NCI-H82 (cell line): ENCODE data around the gene APOL5.
A peak's percentile ranks its signal among the peaks of the same experiment; 100 is the strongest.
"Not testable (repeated sequence)": the region's sequence is repeated elsewhere in the genome, so short reads cannot be mapped to it uniquely, and the experiment has no call there.

Experiments used
- DNase-seq: peaks from one replicate; lab custom pipeline; 2025; lab: John Stamatoyannopoulos, UW

APOL5 gene, protein sequence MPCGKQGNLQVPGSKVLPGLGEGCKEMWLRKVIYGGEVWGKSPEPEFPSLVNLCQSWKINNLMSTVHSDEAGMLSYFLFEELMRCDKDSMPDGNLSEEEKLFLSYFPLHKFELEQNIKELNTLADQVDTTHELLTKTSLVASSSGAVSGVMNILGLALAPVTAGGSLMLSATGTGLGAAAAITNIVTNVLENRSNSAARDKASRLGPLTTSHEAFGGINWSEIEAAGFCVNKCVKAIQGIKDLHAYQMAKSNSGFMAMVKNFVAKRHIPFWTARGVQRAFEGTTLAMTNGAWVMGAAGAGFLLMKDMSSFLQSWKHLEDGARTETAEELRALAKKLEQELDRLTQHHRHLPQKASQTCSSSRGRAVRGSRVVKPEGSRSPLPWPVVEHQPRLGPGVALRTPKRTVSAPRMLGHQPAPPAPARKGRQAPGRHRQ

DNA sequence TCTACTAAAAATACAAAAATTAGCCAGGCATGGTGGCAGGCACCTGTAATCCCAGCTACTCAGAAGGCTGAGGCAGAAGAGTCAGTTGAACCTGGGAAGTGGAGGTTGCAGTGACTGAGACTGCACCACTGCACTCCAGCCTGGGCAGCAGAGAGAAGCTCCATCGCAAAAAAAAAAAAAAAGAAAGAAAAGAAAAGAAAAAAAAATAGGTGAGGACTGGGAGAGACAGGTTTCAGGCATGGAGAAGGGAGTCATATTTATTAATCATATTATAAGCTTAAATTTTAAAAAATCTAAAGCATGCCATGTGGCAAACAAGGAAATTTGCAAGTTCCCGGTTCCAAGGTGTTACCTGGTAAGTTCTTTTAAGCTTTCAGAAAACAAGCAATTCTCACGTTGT is at the start of gene APOL5:
APOL5 (plus strand) TSS at position 301 of the 400 bp plus-strand sequence; CDS start at position 301, 0 bp downstream.
- no peak for DNase-seq

DNA sequence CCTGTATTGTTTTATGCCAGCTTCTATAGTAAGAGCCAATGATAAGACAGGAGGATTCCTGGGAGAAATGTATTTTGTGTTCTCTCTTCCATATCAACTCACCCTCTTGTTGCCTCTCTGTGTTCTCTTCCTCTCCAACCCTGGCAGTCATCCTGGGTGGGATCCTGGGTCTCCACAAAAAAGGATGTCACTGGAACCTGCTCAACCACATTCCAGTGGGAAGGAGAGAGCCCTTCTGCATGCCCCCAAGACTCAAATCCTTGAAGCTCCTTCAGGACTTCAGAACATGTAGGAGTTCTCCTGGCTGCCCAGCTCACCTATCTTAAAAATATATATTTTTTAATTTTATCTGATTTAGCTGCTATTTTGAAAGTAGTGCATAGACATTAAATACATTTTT is 43.3 kb upstream of the APOL5 start:
- DNase-seq: no peak

DNA sequence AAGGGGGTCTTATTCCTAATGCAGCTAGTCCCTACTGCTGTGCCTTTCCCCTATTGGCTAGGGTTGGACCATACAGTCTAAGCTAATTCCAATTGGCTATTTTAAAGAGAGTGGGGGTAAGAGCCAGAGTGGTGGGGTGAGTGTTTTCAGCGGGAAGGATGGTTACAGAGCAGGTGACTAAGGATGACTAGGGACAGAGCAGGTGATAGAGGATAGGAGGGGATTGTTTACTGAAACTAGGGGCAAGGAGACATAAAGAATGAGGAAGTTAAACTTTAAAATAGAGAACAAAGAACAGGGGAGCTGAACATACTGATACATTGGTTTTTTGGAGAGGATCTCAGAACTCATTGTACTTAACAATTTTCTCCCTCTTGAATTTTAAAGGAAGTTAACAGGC is 41.6 kb upstream of the APOL5 start:
- not testable (repeated sequence) for DNase-seq

DNA sequence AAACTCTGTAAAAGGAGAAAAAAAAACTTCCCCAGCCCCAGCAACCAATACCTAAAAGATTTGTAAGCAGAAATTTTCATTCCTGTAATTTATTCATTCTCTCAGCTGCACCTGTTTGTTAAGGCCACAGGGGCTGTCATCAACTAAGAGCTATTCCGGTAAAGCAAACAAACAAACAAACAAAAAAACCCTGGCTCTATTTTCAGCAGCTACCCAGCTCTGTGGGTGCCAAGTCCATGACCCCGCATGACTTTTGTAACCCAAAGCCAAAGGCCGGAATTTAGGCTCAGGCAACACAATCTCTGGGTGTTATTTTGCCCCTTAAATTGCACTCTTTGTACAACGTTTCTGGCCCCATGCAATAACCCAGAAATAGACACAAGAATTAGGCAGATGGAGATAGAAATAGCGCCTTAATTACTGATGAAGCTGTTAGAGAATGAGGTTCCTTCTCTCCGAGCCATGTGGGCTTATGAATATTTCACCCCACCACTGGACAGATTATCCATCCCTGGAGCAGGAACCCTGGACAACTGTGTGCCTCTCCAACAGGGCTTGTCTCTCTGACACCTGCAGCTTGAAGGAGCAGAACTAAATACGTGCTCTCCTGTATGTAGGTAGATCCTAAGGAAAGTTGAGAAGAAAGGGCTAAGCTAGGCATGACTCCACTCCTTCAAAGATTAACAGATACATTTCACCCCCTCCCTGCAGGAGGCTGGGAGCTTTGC is 40.0 kb upstream of the APOL5 start:
- DNase-seq: no peak

DNA sequence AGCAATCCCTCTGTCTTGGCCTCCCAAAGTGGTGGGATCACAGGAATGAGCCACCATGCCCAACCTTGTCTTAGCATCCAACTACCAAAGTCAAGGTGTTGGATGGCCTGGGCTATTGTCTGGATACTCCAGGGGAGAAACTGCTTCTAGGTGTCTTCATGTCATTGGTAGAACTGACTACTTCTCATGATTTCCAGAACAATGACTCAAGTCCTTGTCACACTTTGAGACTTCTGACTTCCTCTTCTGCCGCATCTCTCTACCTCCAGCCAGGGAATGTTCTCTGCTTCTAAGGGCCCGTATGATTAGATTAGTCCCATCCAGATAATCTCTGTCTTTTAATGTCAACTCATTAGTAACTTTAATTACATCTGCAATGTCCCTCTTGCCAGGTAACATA is 38.8 kb upstream of the APOL5 start:
- no peak for DNase-seq

DNA sequence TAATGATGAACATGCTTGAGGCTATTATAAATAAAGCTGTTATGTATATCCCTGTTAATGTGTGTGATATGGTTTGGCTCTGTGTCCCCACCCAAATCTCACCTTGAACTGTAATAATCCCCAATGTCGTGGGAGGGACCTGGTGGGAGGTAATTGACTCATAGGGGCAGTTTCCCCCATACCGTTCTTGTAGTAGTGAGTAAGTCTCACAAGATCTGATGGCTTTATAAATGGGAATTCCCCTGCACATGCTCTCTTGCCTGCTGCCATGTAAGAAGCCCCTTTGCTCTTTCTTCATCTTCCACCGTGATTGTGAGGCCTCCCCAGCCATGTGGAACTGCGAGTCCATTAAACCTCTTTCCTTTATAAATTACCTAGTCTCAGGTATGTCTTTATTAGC is 38.2 kb upstream of the APOL5 start:
- not testable (repeated sequence) for DNase-seq

DNA sequence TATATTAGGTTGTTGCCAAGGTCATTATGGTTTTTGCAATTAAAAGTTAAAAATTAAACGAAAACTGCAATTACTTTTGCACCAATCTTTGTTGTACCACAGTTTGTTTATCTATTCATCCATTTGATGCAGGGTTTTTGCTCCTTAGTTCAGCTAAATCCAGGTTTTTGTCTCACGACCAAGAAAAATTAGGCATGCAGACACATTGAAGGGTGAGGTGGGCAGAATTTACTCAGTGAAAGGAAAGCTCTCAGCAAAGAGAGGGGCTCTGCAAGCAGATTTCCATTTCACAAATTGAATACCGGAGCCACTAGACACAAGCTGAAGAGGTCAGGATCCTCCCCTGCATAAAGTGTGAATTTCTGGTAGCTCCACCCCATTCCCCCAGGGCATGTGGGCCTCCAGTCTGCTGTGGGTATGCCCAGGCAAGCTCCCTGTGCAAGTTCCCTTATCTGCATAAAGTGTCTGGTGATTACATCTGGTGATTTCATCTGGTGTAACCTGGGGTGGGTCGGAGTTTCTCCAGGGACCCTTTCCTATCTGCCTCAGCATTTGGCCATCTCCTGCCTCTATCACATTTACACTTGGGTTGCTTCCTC is 36.1 kb upstream of the APOL5 start:
- DNase-seq: no peak

DNA sequence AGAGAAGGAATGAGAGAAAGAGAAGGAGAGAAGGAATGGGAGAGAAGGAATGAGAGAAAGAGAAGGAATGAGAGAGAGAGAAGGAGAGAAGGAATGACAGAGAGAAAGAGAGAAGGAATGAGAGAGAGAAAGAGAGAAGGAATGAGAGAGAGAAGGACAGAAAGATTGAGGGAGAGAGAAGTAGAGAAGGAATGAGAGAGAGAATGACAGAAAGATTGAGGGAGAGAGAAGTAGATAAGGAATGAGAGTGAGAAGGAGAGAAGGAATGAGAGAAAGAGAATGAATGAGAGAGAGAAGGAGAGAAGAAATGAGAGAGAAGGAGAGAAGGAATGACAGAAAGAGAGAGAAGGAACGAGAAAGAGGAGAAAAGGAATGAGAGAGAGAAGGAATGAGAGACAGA is 34.1 kb upstream of the APOL5 start:
- DNase-seq: no peak

DNA sequence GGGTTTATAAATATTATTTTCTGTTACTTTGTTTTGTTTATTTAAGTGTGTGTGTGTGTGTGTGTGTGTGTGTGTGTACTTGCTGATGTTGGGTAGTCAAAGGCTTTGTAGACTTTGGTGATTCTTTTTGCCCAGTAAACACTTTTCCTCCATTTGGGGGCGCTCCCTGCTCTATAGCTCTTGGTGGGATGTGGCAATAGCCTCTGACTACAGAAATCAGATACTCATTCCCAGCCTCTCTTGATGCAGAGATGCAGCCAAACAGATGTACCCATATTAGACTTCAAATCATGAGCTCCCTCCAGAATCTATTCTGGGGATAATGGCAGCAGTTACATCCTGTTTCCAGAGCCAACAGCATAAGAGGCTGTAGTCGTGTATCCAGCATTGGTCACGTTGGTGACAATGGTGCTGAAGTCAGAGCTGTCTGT is 33.4 kb upstream of the APOL5 start:
- peak; percentile 6 for DNase-seq

DNA sequence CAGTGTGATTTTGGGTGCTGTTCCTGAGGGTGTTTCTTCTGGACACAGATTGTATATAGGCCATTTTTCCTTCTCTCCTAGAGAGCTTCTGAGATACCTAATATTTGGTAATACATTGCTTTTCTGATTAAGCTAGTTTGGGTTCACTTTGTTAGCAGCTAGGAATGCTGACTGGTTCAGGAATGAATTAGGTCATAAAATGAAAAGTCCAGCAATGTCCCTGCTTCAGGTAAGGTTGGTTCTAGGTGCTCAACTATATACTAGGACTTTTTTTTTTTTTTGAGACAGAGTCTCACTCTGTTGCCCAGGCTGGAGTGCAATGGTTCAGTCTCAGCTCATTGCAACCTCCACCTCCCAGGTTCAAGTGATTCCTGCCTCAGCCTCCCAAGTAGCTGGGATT is 32.9 kb upstream of the APOL5 start:
- no peak for DNase-seq

DNA sequence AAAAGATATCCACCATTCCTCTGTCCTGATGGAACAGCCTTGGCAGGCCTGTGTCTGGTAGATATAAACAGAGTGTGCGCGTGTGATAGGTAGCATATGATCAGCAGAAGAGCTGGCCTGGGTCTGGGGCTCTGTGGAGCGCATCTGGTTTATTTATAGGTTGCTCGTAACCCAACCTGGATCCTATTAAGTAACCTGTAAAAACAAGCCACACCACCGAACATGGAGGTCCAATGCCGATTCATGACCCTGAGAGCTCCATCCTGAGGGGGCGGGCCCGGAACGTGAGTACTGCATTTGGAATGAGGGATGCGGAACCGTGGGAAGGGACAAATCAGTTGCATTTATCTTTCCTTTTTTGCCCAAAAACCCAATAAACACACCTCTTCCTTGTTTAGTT is 31.9 kb upstream of the APOL5 start:
- no peak for DNase-seq

DNA sequence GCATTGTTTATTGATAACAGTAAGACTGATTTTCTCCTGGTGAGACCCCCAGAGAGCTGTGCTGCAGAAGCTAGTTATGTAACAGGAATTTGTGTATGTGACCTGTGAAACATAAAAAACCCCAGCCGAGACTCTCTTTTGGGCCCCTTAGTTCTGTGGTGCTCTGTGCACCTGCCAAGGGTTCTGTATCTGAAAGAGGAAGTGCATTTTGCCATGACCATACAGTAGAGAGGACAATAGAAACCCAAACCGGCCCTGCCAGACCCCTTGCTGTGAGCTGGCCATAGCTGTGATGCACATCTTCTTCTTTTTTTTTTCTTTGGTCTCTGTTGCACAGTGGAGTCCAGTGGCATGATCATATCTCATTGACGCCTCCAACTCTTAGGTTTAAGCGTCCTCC is 31.4 kb upstream of the APOL5 start:
- DNase-seq: no peak

DNA sequence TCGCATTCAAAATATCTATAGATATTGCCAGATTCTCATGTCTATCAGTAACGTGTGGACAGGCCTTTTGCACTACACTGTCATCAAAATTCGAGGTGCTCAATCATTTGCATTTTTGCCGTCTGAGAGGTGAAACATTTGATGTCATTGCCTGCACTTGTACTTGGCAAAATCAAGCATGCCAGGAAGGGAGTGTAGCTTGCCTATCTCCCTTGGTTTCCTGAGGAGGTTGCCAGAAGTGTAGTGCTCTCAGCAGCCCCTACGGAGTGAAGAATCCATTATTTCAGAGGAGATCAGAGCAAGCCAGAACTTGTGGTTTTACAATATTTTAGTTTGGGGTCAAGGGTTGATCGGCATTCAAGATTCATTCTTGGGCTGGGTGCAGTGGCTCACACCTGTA is 30.2 kb upstream of the APOL5 start:
- no peak for DNase-seq

DNA sequence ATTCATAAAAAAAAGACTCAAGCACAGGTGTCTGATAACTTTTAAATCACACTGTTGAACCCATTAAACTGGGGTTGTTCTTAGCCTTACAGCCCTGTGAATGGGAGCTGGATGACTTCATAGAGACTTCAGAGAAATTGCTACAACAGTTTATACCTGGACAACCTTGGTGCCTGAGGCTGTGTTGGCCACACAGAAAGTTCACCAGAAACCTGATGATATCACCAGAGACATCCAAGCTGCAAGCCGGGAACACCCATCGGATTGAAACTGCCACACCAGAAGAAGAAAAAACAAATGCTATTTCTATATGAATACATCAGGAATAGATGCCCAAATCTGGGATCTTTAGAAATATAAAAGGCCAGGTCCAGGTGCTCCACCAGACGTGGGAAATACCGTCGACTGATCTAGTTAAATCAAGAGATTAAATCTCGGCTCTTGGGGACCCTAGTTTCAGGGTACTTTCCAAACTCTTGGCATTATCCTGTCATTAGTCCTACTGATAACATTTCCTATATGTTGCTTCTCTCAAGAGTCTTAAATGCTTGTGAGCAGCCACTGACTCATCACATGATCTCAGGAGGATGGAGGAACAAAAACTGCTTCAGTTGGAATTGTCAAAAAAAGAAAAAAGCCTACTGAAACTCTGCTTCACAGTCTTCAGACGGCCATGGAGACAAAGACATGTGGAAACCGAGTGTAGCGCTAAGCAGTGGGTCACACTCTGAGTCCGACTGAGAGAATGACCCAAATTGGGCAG is 28.6 kb upstream of the APOL5 start:
- no peak for DNase-seq

DNA sequence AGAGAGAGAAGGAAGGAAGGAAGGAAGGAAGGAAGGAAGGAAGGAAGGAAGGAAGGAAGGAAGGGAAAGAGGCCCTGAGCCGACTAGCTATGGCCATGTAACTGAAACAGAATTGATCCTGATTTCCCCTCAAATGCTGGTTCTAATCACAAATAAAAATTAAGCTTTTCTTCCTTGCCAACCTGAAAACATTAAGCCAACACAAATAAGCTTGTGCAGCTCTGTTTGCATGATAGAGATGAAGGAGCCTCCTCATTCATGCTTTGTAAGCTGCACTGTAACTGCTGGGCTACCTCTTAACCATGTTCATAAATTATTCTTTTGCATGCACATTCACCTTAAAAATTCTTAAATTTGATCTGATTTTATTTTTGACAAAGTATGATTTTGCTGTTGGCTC is 27.7 kb upstream of the APOL5 start:
- DNase-seq: no peak

DNA sequence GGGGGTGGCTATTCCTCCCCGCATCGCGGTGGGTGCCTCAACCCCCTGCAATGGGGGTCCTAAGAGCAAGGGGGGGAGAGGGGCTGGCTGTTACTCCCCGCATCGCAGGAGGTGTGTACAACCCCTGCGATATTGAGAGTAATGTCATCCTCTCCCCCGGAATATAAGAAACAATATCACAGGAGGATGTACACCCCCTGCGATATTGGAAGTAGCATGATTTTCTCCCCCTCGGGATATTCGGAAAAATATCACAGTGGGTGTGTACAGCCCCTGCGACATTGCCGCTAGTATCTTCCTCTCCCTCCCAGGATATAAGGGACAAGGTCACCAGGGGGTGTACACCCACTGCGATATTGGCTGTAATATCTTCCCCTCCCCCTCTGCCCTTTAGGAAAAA is 22.5 kb upstream of the APOL5 start:
- DNase-seq: no peak

DNA sequence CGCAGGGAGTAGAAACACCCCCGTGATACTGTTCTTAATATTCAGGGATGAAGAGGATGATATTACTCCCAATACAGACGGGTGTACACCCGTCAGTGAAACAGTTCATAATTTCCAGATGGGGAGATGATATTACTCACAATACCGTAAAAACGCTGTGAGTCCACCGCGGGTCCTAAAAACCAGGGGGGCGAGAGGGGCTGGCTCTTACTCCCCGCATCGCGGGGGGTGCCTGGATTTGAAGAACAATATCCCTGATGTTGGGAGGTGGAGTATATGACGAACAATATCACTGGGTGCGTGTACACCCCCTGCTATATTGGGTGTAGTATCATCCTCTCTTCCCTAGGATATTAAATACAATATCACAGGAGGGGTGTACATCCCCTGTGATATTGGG is 20.5 kb upstream of the APOL5 start:
- no peak for DNase-seq

DNA sequence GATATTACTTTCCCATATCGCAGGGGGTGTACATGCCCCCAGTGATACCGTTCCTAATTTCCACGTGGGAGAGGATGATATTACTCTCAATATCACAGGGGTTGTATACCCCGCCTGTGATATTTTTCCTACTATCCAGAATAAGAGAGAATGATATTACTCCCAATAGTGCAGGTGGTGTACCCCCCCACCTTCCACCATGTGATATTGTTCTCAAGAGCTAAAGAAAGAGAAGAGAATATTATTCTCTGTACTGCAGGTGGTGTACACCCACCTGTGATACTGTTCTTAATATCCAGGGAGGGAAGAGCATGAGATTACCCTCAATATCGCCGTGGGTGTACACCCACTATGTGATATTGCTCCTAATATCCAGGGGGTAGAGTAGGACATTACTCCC is 17.8 kb upstream of the APOL5 start:
- not testable (repeated sequence) for DNase-seq

DNA sequence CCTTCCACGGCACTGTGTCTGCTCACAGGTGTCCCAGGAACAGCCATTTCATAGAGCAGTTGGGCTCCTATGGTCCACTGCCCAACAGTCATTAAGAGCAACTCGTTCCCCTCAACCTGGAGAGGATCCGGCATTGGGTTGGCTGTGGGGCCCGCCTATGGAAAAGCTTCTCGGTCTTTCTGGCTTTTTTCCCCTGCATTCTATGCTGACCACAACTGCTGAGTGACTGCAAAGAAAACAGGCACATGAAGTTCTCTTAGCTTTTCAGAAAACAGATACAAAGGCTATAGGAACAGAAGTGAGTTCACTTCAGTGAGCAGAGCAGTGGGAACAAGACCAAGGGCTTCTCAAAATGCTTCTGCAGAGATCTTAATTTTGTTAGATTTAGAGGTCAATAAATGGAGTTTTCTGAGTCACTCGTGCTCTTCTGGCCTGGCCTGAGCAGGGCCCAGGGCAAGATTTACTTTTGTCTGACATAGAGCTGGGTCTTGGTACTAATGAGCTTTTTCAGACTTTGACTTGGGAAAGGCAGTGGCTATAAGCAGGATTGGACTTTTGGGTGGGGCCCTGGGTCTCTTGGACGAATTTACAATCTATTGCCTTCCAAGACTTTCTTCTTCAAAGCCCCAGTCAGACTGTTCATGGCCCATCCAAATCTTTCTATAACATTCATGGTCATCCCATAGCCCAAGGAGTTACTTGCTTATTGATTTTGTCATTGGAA is 13.6 kb upstream of the APOL5 start:
- DNase-seq: no peak

DNA sequence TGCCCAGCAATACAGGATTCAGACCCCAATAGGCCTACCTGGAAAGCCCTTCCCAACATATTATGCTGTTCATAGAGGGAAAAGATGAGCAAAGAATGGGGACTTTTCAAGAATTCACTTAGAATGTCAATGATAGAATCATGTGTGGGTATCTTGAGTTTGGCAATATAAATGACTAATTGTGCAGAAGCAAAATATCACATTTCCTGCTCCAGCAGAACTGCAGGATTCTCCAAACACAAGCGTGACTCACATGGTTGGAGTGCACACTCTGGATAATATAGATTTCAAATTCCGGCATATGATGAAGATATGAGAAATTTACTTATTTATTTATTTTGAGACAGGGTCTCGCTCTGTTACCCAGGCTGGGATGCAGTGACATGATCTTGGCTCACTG is 12.5 kb upstream of the APOL5 start:
- no peak for DNase-seq

DNA sequence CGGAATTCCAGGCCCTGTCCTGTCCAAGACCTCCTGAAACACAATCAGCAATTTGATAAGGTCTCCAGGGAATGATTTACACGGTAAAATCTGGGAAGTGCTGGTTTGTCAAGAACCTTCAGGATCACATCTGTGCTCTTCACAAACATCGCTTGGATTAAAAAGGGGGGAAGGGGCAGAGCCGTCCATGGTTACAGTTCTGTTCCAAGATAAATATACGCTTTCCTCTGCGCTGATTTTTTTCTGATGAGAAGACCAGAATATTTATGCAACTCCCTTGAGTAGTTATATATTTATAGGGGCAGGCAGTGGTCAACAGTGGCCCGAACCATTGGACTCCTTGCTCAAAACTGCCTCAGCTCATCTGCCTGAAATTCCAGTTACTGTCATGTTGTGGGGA is 9.2 kb upstream of the APOL5 start:
- DNase-seq: no peak

DNA sequence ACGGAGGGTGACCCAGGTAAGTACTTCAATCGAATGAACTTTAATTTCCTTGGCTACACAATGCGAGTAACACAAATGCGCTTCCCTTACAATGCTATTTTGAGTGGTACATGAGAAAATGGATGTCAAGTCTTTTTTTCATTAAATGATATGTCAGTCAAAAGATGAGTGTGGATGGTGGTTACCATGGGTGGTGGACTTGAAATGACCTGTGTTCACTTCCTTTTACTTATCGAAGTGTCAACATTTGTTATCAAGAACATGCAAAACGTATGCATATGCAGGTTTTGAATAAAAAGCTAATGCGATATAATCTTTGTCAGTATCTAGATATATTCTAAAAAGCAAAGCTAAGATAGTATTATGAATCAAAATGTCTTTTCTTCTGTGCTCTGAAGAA is 8.8 kb upstream of the APOL5 start:
- DNase-seq: no peak
